GM18517 (cell line): ENCODE data around the gene JPT2.

ENCODE experiments used
- ATAC-seq: cut with Tn5 transposase; IDR thresholded peaks from one replicate; pipeline ENCODE4 v1.9.1; 2021; ENCODE audit warnings: mild to moderate bottlenecking, moderate library complexity; ENCODE audit not compliant: unreplicated experiment

JPT2 gene

GRCh38 chr16:1749152-1750117 is 71.4 kb downstream of the JPT2 start:
- ATAC-seq: no peak
